Eye (tissue), 1 donor: ENCODE data around the gene KLHL8.

Experiments
- DNase-seq: peaks from one replicate; pipeline ENCODE4 v3.0.0-alpha.2; 2015

KLHL8 gene

DNA sequence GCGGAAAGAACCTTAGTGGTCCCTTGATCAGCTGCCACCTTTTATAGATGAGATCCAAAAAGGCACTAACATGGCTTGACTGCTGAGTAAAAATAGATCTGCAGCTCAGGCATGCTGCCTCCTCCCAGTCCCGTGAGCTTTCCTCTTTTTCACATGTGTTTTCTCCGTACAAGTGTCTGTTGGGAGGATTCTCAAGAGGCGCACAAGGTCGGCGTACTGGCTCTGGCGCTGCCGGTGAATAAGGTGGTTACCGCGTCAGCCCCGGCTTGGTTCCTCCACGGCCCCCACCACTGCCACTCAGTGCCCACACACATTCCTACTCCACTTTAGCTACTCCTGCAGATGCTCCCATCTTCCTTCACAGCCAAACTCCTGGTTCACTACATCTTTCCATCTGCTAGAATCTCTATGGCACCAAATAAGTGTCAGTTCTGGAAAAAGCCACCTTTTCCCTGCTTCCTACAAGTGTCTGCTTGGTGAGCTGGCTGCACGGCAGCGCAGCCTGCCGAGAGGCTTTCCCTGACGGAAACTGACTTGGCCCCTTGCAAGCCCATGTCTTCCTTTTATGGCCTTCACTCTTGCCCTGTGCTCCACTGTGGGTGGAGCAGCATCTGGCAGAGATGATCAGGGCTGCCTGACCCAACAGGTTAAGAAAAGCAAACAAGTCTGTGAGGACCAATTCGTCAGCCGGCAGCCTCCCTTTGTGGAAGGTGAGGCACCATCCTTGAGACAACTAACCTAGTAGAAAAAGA, 99.8 kb downstream of the KLHL8 start:
- DNase-seq: no peak

DNA sequence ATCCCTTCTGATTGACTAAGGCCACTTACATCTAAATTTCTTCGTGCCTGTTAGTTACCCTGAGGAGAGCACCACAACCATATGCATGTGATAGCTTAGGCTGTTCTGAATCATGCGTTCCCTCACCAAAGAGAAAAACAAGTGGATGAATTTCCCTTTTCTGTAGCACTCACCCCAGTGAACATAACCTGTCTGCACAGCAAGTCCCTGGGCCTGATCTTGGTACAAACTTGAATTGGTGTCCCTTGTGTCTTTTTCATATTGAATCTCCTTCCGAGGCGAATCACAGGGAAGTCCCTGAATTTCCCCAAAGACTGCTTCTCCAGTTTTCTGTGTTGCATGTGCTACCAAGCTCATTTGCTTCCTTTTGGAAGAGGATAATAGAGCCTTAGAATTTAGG, 100.4 kb downstream of the KLHL8 start:
- DNase-seq: no peak

DNA sequence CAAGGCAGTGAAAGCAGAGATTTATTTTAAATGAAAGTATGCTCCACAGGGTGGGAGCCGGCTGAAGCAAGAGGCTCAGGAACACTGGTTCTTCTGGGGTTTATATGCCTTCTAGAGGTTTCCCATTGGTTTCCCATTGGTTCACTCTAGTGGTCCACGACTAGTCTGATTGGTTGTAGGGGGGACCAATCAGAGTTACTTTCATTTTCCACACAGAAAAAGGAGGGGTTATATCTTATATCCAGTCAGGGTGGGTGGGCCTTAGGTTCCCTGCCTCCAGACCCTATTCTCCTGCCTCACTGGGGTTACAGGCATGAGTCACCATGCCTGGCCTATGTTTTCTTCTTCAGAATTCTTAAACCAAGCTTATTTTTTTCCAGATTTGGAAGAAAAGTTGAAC, 101.6 kb downstream of the KLHL8 start:
- DNase-seq: no peak

DNA sequence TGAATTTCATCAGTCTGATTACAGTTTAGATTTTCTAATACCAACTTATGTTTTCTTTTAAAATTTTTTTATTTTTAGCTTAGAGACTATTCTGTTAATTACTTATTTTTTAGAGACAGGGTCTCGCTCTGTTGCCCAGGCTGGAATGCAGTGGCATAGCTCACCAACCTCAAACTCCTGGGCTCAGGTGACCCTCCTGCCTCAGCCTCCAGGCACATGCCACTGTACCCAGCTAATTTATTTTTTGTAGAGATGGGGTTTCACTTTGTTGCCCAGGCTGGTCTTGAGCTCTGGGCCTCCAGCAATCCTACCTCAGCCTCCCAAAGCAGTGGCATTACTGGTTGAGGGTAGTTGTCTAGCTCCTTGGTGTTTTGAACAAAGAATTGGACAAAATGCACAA, 102.0 kb downstream of the KLHL8 start:
- no peak for DNase-seq

DNA sequence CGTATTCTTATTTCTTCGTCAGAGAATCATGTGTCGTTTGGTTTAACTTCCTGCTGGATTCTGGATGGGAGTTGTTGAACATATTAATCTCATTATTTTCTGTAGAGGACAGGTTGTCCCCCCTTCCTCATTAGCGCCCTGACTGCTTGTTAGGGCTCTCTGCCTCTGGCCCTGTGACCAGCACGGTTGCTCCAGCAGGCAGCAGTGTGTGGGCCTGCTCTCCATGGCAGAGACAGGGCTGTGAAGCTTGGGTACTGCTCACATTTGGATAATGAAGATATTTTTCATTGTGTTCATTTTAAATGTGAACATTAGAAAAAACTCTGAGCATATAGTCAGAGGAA, 102.7 kb downstream of the KLHL8 start:
- no peak for DNase-seq

DNA sequence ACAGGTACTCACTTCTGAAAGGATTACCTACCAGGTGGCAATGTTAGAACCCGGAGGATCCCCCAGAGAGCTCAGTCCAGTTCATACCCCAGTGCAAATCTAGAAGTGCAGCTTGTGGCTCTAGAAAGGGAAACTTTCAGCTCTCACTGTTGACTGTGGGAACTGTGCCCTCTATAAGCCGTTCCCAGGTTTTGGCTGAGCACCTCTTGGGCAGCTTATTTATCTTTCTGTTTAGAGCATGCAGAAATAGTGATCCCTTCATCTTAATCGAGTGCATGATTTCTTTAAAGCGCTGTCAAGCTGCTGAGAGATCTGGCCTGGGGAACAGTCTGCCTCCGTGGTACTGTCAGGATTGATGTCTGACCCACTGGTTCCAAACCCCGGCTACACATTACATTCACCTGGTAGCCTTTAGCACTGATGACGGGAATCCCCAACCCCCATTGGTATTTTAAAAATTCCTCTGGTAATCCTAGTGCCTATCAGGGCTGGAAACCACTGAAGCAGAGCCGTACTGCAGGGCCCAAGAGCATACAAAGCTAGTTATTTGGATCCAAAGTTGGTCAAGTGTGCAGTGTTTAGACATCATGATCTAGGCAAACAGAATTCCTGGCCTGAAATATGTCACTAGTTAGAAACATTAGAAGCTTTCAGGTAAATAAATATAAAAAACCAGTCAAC, 103.2 kb downstream of the KLHL8 start:
- DNase-seq: peak; percentile 84

DNA sequence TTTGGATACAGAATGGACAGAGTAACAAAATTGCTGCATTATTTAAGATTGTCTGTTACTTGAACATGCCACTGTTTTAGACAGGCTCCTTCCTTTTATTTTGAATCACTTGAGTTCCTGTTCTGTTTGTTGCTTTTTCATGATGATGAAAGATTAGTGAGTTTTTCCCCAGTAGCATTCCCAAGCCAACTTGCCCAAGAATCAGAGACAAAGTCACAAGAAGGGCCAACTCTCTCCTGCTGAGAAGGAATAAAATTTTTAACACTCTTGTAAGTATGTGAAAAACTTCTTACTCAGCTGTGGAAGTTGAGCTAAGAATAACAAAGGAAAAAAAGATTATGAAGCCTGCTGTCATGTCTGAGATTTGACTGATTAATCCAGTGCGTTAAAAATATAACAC, 104.2 kb downstream of the KLHL8 start:
- DNase-seq: no peak

DNA sequence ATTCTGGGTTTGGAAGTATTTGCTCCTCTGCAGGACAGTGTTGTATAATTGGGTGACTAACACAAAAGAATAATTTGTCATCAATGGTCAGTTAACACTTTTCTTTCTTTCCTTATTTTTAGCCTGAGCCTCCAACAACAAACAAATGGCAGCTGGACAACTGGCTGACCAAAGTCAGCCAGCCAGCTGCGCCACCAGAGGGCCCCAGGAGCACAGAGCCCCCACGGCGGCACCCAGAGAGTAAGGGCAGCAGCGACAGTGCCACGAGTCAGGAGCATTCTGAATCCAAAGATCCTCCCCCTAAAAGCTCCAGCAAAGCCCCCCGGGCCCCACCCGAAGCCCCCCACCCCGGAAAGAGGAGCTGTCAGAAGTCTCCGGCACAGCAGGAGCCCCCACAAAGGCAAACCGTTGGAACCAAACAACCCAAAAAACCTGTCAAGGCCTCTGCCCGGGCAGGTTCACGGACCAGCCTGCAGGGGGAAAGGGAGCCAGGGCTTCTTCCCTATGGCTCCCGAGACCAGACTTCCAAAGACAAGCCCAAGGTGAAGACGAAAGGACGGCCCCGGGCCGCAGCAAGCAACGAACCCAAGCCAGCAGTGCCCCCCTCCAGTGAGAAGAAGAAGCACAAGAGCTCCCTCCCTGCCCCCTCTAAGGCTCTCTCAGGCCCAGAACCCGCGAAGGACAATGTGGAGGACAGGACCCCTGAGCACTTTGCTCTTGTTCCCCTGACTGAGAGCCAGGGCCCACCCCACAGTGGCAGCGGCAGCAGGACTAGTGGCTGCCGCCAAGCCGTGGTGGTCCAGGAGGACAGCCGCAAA, 106.0 kb downstream of the KLHL8 start:
- DNase-seq: no peak

DNA sequence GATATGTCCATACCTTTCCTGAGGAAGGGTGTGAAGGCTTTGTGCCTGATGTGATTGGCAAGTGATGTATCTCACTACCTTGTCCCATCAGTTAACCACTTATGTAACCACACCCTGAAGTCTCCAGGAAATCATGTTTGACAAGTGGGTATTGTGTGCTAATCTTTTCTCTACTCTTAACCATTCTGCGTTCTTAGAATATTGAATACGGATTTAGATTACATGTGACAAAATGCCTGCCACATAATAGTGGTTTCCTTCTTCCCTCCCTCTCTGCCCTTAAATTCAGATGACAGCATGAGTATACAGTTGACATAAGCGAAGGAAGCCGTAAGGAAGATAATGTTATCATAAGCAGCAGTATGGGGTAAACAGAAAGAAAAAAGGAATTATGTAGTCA, 108.4 kb downstream of the KLHL8 start:
- DNase-seq: no peak
